Aorta (tissue), 5 donors: Measurements from ENCODE around the gene CD207. TPM values are rescaled to one million over a fixed set of nuclear protein-coding genes. Genes with fewer than 3 reads are reported as not detected.
"Not testable (repeated sequence)": the region's sequence is repeated elsewhere in the genome, so short reads cannot be mapped to it uniquely, and the experiment has no call there.

ENCODE experiments used
- ATAC-seq: fragments of 200-7000 bp; cut with Tn5 transposase; one replicate; pipeline ENCODE4 v1.9.1; 2022; ENCODE audit warnings: moderate library complexity; ENCODE audit not compliant: low FRiP score
- DNase-seq, 2 donors: peaks; one replicate each; pipeline ENCODE4 v3.0.0-alpha.2; 2020
- H3K27ac ChIP-seq, 2 donors: one replicate each; pipeline ENCODE4 v1.5.1; 2013; ENCODE audit warnings: low read length in 2 of 2, mild to moderate bottlenecking in 2 of 2, moderate library complexity in 2 of 2, control low read depth in 1 of 2, inconsistent platforms in 1 of 2, low read depth in 1 of 2
- H3K27me3 ChIP-seq, 2 donors: one replicate each; pipeline ENCODE4 v1.6.1; 2013; ENCODE audit warnings: control low read depth in 1 of 2, low read length in 1 of 2, mild to moderate bottlenecking in 1 of 2, moderate library complexity in 1 of 2; ENCODE audit not compliant: insufficient read depth in 2 of 2, control insufficient read depth in 1 of 2
- H3K36me3 ChIP-seq, 2 donors: one replicate each; pipeline ENCODE4 v1.6.1; 2013; ENCODE audit warnings: control low read depth in 1 of 2, low read length in 1 of 2, mild to moderate bottlenecking in 1 of 2; ENCODE audit not compliant: insufficient read depth in 2 of 2, control insufficient read depth in 1 of 2
- H3K4me1 ChIP-seq, 2 donors: one replicate each; pipeline ENCODE4 v1.6.1; 2013; ENCODE audit warnings: low read length in 2 of 2, control low read depth in 1 of 2, mild to moderate bottlenecking in 1 of 2, moderate library complexity in 1 of 2; ENCODE audit not compliant: insufficient read depth in 2 of 2, control insufficient read depth in 1 of 2
- H3K4me3 ChIP-seq, 2 donors: one replicate each; pipeline ENCODE4 v1.5.1; 2013; ENCODE audit warnings: low read length in 2 of 2, control low read depth in 1 of 2, mild to moderate bottlenecking in 1 of 2
- H3K9me3 ChIP-seq: one replicate; pipeline ENCODE4 v1.6.1; 2013; ENCODE audit warnings: mild to moderate bottlenecking, low read length; ENCODE audit not compliant: control insufficient read depth
- WGBS, 2 donors: extraction: QIAGEN DNeasy Blood & Tissue Kit; methylation state at CpG; one replicate each; pipeline ENCODE4 v1.1.7; 2013; 5-methylcytosine and 5-hydroxymethylcytosine counted together
- intact Hi-C, 2 donors: fragments of 100-400 bp; cut with DNase I; formaldehyde crosslinking; loops; one replicate each; pipeline versions ENCODE4 v1.14.2 to v1.15.0; 2022
- polyA plus RNA-seq, 2 donors: library from polyadenylated mRNA; stranded (reverse); fragments of 200-250 nt; gene quantifications; one replicate each; pipeline ENCODE4 v1.2.3, GENCODE V29; 2013
- total RNA-seq, 2 donors: library from RNA; stranded (reverse); fragmentation: NEBNext Ultra II Directional; extraction: Animal tissue kit (Norgen Biotek cat#: 25700); gene quantifications; one replicate each; pipeline ENCODE4 v1.2.1, GENCODE V29; 2021
- donor health status: healthy with polysubstance abuse.
- donor health status: Bipolar disorder and iron deficiency.
- donor health status: DM: no; HTN: no; CAD: no.
- donor health status: DM: no; HTN: no; CAD: no.
- donor health status: DM: yes; HTN: yes; CAD: no.

Gene CD207
- total and polyA plus RNA-seq, 4 donors: 0.78 TPM; not detected in 3

DNA sequence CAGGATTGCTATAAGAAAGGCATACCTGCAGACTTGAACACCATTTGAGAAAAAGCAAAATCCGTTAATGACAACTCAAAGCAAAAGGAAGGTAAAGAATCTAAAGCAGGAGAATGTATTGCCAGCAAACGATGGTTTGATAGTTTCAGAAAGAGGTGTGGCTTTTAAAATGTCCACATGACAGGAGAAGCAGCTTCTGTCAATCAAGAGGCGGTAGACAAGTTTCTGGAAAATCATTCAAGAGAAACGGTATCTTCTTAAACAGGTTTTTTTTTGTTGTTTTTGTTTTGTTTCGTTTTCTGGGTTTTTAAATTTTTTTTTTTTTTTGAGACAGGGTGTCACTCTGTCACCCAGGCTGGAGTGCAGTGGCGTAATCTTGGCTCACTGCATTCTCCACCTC is 29.0 kb downstream of the CD207 start:
- Histone ChIP-seq H3K27ac (no peak overlapping the region), H3K9me3 (no peaks in the 10 kb centered on the region), H3K27me3 (no peaks in the 10 kb centered on the region), H3K4me1 (no peaks in the 10 kb centered on the region), H3K36me3 (no peaks in the 10 kb centered on the region), H3K4me3 (no peak overlapping the region)
- 61 to 65% methylated on average over 6 of the region's 6 CpGs for WGBS, 2 donors
- intact Hi-C loops: no loop called here
- ATAC-seq (no peak), DNase-seq (no peak)

DNA sequence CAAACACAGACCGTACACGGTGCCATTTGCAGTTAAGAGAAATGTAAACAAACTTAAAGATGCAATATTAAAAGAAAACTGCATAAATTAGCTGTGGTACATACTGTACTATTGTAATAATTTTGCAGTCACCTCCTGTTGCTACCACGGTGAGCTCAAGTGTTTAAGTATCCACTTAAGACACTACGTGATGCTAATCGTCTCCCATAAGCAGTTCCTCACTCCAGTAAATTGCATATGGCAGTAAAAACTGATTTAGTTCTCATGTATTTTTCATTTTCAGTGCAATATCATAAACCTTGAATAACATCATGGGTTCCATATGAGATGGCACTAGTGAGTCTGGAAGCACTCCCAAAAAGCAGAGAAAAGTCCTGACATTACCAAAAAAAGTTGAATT is 29.6 kb downstream of the CD207 start:
- intact Hi-C loops: no loop called here
- H3K4me3 ChIP-seq: no peak overlapping the region
- DNase-seq: no peak
- H3K4me1 ChIP-seq: no peaks in the 10 kb centered on the region
- no peaks in the 10 kb centered on the region for H3K9me3 ChIP-seq
- H3K27me3 ChIP-seq: no peaks in the 10 kb centered on the region
- WGBS, 2 donors: 70 to 73% methylated on average over 5 of the region's 5 CpGs
- no peak overlapping the region for H3K27ac ChIP-seq
- H3K36me3 ChIP-seq: no peaks in the 10 kb centered on the region
- no peak for ATAC-seq

DNA sequence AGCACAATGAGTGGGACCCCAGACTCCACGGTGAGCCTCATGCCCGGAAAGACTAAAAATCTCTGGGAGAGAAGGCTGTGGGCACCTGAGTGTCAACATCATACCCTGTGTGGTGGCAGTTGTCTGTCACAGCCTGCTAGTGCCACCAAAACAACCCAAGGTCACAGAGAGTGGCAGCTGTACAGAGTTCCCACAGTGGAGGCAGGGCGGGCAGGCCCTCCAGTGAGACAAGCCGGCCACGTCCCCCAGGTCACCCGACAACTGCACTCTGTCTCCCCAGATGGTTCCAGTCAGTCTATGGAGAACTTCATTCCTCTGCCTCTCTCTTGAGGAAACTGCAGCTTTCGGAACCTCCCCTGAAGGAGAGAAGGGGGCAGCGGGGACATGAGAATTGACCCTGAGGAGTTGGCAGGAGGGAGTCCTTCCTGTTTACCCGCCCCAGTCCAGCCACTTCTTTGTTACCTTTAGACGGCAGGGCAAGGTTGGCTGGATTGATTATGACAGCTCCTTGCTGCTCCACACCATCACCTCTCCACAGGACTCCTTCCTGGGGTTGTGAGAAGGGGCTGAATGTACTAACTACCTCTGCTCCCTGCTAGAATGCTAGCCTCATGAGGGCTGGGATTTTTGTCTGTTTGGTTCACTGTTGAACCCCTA is 33.9 kb downstream of the CD207 start:
- H3K9me3 ChIP-seq: peaks cover 6% of the 10 kb centered on the region
- H3K27ac ChIP-seq: no peak overlapping the region
- intact Hi-C loops: no loop called here
- H3K4me3 ChIP-seq: no peak overlapping the region
- 58 to 64% methylated on average over 10 of the region's 10 CpGs for WGBS, 2 donors
- no peaks in the 10 kb centered on the region for H3K4me1 ChIP-seq
- no peaks in the 10 kb centered on the region for H3K36me3 ChIP-seq
- no peak for DNase-seq
- no peaks in the 10 kb centered on the region for H3K27me3 ChIP-seq
- ATAC-seq: no peak

DNA sequence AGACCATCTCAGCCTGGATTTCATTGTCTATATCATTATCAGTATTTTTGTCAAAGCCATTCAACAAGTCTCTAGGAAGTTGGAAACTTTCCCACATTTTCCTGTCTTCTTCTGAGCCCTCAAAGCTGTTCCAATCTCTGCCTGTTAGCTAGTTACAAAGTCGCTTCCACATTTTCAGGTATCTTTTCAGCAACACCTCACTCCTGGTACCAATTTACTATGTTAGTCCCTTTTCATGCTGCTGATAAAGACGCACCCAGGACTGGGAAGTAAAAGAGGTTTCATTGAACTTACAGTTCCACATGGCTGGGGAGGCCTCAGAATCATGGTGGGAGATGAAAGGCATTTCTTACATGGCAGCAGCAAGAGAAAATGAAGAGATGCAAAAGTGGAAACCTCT is 35.9 kb downstream of the CD207 start:
- Histone ChIP-seq H3K4me1 (no peaks in the 10 kb centered on the region), H3K4me3 (no peak overlapping the region), H3K9me3 (peaks cover 6% of the 10 kb centered on the region), H3K36me3 (no peaks in the 10 kb centered on the region), H3K27me3 (no peaks in the 10 kb centered on the region), H3K27ac (no peak overlapping the region)
- WGBS, 2 donors: 81 to 83% methylated on average over 2 of the region's 2 CpGs
- intact Hi-C loops: no loop called here
- DNase-seq (no peak), ATAC-seq (no peak)

DNA sequence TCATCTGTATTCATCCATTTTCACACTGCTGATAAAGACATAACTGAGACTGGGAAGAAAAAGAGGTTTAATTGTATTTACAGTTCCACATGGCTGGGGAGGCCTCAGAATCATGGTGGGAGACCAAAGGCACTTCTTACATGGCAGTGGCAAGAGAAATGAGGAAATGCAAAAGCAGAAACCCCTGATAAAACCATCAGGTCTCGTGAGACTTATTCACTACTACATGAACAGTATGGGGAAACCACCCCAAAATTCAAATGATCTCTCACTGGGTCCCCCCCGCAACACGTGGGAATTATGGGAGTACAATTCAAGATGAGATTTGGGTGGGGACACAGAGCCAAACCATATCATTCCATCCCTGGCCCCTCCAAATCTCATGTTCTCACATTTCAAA is 37.6 kb downstream of the CD207 start:
- H3K27me3 ChIP-seq, H3K4me3 ChIP-seq, DNase-seq, H3K9me3 ChIP-seq, H3K4me1 ChIP-seq, ATAC-seq, H3K36me3 ChIP-seq, intact Hi-C loops, H3K27ac ChIP-seq: not testable (repeated sequence)
- WGBS, 2 donors: 73 to 88% methylated on average over 3 of the region's 3 CpGs

DNA sequence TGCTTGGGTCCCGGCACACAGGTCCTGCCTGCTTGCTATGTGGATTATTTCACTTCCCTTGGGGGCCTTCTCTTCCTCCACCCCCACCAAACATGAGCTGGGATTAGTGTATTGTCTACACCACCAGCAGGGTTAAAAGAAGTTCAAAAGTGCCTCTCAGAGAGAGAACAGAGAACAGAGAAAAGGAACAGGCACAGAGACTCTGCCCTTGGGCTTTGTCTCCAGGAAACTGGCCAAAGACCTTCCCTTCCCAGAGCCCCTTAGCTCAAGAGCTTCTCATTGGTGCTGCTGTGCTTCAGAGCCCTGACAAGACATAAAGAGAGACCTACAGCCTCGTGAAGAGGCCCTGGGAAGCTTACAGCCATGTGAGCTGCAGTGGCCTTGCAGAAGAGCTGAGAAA is 38.1 kb downstream of the CD207 start:
- H3K27me3 ChIP-seq: no peaks in the 10 kb centered on the region
- DNase-seq: no peak
- WGBS, 2 donors: 36 to 48% methylated on average over 2 of the region's 2 CpGs
- no peak overlapping the region for H3K4me3 ChIP-seq
- no peak for ATAC-seq
- intact Hi-C loops: no loop called here
- no peak overlapping the region for H3K27ac ChIP-seq
- H3K4me1 ChIP-seq: no peaks in the 10 kb centered on the region
- H3K36me3 ChIP-seq: no peaks in the 10 kb centered on the region
- peaks cover 8% of the 10 kb centered on the region for H3K9me3 ChIP-seq

DNA sequence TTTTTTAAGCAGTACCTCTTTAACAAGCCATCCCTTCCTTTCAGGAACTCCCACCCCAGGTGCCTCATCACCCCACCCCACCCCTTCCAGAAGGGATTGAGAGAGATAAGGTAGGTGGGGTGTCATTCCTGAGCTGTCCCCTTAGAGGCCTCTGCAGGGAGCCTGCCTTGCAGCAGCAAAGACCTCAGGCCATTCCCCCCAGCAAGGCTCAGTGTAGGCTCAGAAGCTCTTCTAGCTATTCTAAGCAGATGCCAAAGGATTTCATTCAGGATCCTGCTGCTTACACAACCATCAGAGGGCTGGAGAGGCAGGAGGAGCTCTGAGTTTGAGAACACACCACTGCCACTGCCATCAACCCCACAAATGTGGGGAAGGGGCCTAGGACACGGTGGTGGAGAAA is 39.4 kb downstream of the CD207 start:
- no peak for ATAC-seq
- intact Hi-C loops: no loop called here

DNA sequence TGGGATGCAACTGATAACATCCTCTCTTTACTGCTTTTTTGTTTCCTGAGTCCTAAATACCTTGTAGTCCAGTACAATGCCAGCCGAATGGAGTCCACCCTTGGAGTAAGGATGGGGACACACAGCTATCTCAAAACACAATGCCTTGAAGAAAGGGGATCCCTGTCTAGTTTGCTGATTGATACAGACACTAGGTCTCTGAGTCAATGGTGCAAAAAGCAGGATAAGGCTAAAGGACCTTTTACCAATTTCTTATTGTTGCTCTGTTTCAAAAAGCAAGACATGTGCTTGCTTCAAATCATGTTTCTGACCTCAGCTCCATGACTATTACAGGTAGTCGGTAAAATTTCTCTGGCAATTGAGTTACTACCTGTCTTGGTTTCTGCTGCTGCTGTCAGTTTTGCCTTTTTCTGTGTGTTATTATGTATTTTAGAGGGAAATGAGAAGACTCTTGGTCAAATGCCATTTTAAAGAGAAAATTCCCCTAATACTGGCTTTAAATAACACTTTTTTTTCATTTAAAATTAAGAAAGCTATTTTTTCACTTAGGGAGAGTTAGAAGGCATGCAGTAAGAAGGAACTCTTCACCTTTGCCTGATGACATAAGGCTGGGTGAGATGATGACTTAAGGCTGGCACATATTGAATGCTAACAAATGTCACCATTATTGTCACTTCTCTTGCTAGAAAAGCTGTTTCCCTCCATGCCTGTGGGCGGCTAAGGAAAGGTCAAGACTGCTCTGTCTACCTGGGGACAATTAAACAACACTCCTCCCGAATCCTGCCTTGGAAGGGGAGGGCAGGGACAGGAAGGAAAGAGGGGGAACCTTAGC is 40.2 kb downstream of the CD207 start:
- WGBS, 2 donors: 66% methylated on average over 4 of the region's 4 CpGs
- ATAC-seq: no peak
- Histone ChIP-seq H3K27ac (no peak overlapping the region), H3K4me1 (no peaks in the 10 kb centered on the region), H3K4me3 (no peak overlapping the region), H3K27me3 (peaks cover 0 to 1% of the 10 kb centered on the region in 2 donors), H3K9me3 (peaks cover 5% of the 10 kb centered on the region), H3K36me3 (no peaks in the 10 kb centered on the region)
- no peak for DNase-seq
- intact Hi-C loops: no loop called here

More for the DNA sequence above, 39.4 kb downstream of the CD207 start:
- no peaks in the 10 kb centered on the region for H3K36me3 ChIP-seq
- no peaks in the 10 kb centered on the region for H3K4me1 ChIP-seq
- WGBS, 2 donors: 76 to 78% methylated on average over 1 of the region's 1 CpG
- no peak overlapping the region for H3K4me3 ChIP-seq
- H3K27ac ChIP-seq: no peak overlapping the region
- peaks cover 0 to 1% of the 10 kb centered on the region in 2 donors for H3K27me3 ChIP-seq
- no peak for DNase-seq
- peaks cover 8% of the 10 kb centered on the region for H3K9me3 ChIP-seq

DNA sequence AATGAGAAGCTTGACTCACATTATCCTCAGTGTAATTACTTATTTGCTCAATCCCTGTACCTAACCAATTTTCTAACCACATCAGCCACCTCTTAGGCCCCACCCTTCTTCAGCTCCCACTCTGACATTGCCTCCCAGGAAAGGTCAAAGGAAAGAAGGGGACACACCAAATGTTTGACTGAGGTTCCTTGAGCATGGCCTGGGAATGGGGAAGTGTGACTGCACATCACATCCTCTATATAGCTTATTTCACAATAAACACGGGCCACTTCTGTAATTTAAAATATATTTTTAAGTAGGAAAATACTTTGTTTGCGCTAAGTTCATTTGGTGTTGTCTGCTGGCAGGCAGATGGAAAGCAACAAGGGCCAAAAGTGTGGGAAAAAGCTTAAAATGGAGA is 42.2 kb downstream of the CD207 start:
- intact Hi-C loops: no loop called here
- ATAC-seq (no peak), DNase-seq (no peak)
- Histone ChIP-seq H3K27me3 (peaks cover 0 to 1% of the 10 kb centered on the region in 2 donors), H3K4me1 (no peaks in the 10 kb centered on the region), H3K27ac (no peak overlapping the region), H3K36me3 (no peaks in the 10 kb centered on the region), H3K9me3 (peaks cover 1% of the 10 kb centered on the region), H3K4me3 (no peak overlapping the region)
- 77 to 80% methylated on average over 2 of the region's 2 CpGs for WGBS, 2 donors
